Activated CD4-positive, alpha-beta T cell treated with anti-CD3 and anti-CD28 coated beads, Interleukin-2, Interleukin-4, amounts not matched to agents 100 ng/mL and 50 ng/mL, durations not matched to agents 16 hours and 8 hours (primary cell): Measurements from ENCODE around the gene ST6GALNAC3.
"Not testable (repeated sequence)": the region's sequence is repeated elsewhere in the genome, so short reads cannot be mapped to it uniquely, and the experiment has no call there.

Experiments used
- DNase-seq: peaks from one replicate; pipeline ENCODE4 v3.0.0-alpha.2; 2020; ENCODE audit warnings: low spot score

ST6GALNAC3 gene

DNA sequence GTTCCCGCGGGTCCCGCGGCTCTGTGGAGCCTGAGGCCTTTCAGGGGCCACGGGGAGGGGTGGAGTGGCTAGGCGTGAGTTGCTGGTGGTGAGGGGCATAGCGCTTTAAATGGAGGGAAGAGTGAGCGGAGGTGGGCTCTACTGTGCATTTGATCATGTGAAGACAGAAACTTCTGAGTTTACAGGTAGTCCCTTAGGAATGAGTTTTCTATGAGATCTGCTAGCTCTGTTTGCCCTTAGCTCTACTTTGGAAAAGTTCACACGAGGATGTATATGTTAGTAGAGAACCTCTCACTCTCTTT, 593 bp downstream of the ST6GALNAC3 start:
- DNase-seq = no peak

DNA sequence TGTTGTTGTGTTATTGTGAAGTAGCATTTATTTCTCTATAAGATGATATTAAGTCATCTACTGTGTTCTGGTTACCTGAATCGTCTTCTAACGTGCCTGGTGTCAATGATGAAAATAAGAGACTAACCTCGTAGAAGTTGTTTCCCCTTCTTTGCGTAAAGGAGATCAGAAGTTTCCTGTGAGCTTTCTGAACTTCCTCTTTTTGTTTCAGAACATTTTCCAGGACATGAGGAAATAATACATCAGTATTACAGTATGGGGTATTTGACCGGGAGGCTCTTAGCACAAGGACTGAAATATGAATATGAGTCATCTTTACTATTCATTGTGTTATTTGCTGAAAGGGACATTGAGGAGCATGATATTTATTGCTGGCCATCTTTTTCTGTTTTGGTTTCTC, 1.3 kb downstream of the ST6GALNAC3 start:
- no peak for DNase-seq

DNA sequence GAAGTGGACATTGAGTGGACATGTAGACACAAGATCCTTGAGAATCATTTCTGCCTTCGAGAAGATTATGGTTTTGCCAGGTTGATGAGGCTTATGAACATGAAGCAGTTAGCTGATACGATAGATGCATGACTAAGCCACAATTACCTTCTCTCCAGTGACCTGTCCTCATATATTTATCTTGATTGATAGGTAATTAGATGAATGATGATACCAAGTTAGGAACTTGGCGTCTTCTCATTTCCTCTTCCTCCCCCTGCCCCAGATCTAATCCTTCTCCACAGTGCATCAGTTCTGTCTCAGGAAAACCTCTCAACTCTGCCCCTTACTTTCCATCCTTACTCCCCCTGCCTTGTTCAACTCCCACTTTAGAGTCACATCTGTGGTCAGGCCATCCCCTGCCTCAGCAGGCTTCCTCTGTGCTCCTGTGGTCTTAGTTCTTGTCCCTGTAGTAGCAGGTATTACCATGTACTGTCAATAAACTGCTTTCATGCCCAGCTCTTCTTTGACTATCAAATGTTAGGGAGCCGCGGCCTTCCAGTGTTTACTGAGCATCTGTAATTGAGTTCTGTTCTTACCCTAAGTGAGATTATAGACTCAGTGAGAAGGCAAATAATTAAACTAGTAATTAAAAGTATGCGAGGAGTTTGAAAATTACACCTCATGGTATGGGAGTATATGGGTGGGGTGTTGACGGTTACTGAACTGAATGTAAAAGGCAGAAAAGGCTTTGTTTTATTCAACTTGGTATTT, 5.1 kb downstream of the ST6GALNAC3 start:
- no peak for DNase-seq

DNA sequence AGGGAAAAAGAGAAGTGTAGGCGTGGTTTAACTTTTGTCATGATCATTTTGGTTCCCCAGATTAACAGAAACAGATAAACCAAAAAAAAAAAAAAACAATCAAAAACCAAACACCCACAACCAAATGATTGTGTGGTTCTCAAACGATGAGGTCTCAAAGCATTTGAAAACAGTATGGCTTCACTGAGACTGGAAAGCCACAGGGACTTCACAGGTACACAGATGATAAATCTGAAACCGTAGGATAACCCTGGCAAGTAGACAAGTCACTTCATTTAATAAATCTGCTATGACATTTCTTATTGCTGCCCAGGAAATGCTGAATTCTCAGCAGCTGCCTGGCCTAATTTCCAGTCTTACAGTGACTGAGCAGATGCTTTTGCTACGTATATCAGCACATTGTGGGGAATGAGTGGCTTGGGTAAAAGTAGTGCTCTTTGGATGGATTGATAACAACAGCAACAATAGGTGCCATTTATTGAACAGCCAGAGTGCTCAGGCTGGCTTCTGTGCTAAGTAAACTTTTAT, 6.1 kb downstream of the ST6GALNAC3 start:
- no peak for DNase-seq

DNA sequence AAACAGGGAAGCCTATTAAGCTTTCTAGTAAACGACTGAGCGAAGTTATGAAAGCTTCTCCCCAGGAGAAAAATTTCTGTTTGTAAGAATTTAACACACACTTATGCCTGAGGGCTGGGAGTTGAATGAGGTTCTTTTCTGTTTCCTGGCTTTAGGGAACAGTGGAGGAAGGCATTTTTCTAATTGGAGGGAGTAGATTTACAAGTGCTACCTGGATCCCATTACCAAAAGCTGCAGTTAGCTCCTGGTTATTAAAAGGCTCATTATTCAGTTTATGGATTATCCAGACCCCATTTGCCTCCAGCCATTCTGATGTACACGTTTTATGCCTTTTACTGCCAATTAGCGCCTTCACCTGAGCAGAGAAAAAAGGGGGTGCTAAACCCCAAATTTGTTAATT, 7.5 kb downstream of the ST6GALNAC3 start:
- DNase-seq = no peak

DNA sequence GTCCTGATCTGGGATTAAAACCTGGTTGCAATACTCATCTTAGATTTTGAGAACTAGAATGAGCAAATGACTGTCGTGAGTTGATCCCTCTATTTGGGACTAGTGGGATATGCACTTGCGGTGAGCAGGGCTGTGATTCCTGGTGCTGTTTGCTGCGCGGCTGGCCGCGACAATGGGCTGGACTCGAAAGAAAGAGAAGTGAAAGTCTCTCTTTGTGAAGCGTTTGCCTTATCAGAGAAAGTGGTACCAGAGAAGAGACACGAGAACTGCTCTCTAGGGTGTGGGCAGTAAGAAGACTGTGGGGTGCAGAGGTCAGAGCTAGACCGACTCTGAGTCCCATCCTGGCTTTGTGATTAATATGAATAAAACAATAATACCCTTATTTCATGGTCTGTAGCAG, 8.6 kb downstream of the ST6GALNAC3 start:
- DNase-seq = no peak

DNA sequence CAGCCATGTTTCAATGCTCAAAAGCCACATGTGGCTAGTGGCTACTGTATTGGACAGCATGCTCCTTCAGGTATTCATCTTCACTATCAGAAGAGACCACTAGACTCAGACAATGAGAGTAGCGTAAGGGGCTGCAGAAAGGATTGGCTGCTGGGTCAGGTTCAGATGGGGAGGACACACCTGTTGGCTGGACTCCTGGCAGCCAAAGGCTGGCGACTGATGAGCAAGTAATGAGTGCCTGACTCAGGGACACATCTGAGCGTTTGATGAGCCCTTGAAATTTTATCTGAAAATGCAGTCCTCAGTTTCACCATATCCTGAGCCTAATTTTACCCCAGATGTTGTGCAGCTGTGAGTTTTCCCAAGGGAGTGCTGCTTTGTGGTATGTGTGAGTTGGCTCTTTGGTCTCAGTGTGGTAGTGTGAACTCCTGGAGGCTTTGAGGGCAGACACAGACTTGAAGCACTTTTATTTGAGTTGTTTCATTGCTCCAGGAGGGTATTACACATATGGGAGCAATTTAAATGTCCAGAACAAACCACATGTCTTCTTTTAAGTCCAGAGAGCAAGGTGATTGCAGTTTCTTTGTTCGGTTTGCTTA, 9.6 kb downstream of the ST6GALNAC3 start:
- no peak for DNase-seq

DNA sequence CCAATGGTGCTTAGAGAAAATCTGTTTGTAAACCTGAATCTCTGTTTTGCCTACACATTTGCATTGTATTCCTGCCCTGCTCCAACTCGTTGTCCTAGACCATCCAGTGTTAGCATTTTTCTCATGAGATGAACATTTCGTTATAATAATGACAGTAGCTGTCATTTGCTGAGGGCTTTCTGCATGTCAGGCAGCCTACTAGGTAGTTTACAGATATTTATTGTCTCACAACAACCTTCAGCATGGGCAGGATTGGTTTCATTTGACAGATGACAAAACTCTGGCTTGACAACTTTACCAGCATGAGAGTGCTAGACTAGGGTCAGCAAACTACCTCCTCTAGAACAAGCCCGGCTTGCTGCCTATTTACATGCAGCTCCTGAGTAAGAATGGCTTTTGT, 10.1 kb downstream of the ST6GALNAC3 start:
- no peak for DNase-seq

DNA sequence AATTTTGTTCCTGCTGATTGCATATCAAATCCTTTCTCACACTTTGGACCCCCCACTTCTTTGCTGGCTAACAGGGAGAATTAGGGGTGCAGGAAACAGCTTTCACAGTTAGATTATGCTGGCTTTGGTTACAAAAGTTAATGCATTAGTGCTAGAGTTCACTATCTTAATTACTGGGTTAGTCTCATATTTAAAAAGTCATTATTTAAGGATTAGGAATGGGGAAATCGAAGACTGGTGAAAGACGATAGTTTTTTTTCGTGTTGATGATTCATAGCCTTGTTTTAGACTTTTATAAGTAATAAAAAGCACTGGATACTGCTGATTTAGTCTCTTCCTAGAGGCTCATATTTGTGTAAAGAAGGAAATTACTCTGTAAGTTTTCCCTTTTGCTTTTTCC, 11.6 kb downstream of the ST6GALNAC3 start:
- DNase-seq = no peak

DNA sequence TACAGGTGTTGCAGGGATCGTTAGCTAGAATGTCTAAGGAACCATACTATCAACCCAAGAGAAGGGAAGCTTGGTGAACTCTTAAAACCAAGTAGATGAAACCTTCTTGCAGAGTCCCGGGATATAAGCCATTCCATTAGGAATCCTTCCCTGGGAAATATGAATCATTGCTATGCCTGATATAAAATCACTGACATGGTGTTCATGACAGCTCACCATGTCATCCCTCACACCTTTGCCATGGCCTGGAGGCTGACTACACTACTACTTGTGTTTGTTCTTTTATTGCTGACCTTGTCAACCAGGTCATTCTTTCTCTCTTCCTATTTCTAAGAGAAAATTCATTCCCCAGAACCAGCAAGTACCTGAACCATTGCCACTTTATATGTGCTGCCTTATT, 12.1 kb downstream of the ST6GALNAC3 start:
- no peak for DNase-seq

DNA sequence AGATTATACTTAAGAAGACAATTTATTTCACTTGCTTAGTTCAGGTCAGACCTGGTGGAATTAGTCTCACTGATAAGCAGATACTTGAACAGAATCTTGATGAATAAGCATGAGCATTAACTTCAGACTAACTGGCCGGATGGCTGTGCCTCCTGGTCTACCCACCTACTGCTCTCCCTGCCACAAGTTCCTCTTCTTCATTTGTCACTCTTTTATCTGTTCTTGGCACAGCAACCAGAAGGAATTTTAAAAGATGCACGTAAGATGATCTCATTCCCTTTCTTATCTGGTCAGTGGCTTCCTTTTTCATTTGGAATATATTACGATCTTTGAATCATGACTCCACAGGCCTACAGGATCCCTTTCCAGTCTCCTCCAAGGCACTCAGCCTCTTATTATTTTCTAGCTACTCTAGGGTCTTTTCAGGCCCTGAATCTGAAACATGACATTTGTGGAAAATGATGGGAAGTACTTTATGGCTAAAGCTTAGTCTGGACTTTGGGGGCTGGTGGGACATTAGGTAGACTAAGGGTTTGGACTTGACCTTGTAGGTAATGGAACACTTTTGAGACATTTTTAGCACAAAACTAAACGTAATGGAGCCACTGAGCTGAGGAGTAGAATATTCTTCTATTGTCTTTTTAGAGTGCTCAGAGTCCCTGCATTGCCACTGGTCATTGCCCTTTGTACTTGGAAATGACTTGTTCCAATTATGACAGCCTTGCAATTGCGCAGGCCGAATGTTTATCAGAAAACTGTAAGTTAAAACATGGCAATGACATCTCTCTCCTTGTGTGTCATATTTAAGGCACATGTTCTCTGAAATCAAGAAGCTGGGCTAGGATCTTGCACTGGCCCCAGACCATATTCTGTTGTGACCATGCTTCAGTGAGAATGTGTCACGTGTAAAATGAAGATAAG, 16.0 kb downstream of the ST6GALNAC3 start:
- DNase-seq = no peak

DNA sequence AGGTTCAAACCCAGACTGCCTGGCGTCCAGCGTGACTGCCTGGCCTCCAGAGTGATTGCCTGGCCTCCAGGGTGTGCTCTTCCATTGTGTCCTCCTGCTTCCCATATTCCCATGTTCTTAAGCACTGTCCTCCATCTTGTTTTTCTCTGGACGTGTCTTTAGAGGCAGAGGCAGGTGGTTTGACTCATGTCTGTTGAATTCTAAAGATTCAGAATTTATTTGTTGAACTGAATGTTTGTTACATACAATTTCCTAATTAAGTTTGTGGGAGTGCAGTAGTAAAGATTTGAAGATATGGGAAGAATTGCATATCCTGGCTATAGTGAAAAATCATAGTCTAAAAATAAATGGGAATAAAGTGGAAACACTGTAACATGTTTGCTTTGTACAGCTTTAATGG, 18.3 kb downstream of the ST6GALNAC3 start:
- DNase-seq = no peak

DNA sequence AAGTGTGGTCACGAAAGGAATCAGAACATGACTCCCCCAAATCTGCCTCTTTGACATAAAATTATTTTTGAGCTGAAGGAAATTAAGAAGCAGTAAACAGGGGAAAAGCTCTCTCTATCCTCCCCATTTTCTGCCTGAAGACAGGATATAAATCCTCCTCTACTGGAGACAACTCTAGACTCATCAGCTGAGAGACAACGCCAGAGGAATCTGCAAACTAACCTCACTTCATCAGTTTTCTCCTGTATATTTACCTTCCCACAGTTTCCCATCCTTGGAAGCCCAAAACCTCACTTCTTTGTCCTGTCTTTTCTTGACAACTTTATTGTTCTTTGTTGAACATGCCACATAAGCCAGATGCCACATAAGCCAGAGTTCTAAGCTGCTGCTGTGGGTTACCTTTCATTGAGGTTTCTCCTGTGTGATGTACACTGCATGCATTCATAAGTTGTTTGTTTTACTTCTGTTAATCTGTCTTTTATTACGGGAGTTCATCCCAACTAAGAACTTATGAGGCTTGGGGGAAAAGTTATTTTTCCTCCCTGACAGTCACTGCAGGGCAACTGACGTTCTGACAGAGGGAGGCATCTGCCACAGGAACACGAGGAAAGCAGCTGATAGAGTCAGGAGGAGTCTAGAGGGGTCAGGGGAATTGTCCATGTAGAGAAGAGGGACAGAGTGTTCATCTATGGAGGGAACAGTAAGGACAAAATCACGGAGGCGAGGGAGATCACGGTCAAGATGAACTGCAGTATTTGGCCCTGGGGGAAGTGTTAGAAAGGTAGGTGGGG, 19.2 kb downstream of the ST6GALNAC3 start:
- DNase-seq = no peak

DNA sequence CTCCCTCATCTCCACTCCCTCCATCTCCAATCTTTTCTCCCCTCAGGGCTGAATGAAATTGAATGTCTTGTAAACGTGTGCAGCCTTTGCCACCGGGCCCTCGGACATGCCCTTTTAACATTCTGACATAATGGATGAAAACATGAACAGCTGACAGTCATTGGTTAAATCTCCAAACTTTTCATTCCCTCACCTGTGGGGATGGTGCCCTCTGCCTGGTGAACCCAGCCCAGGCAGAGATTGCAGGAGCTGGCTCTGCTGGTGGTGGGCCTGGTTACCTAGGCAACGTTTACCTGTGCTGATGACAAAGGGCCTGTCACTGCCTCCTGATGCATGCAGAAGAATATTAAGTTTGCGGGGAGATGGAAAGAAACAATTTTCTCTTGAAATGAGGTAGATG, 21.3 kb downstream of the ST6GALNAC3 start:
- DNase-seq = no peak

DNA sequence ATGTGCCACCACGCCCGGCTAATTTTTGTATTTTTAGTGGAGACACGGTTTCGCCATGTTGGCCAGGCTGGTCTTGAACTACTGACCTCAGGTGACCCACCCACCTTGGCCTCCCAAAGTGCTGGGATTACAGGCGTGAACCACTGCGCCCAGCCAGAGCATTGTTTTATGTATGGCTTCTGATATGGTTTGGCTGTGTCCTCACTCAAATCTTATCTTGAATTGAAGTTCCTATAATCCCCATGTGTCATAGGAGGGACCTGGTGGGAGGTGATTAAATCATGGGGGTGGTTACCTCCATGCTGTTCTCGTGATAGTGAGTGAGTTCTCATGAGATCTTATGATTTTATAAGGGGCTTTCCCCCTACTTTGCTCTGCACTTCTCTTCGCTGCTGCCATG, 22.5 kb downstream of the ST6GALNAC3 start:
- DNase-seq = not testable (repeated sequence)

DNA sequence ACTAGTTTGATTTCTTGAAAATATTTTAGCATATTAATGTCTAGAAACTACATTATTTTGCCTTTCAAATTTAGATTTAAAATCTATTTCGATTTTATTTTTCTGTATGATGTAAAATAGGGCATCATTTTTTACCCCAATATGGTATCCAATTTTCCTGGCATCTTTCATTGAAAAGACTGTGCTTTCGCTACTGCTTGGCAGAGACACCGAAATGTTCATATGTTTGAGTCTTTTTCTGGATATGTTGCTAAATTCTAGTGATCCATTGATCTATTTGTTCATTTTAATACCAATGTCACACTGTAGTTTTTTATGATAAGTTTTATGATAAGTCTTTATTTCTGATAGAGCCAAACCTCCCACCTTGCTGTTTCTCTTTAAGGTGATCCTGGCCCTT, 24.3 kb downstream of the ST6GALNAC3 start:
- DNase-seq = no peak

DNA sequence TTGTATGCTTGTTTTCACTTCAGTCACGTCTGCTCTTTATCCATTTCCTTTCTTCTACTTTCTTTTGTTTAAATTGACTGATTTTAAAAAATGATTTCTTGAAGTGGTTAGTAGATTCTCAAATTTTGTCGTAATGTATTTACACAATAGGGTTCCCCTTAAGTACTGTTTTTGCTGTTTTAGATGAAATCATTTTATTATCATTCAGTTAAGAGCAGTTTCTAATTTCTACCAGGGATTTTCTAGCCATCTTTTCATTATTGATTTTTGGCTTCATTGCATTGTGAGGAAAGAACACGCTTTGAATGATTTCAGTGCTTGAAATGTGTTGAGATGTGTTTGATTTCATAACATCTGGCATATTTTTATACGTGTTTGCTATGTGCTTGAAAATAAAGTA, 27.0 kb downstream of the ST6GALNAC3 start:
- DNase-seq = no peak

DNA sequence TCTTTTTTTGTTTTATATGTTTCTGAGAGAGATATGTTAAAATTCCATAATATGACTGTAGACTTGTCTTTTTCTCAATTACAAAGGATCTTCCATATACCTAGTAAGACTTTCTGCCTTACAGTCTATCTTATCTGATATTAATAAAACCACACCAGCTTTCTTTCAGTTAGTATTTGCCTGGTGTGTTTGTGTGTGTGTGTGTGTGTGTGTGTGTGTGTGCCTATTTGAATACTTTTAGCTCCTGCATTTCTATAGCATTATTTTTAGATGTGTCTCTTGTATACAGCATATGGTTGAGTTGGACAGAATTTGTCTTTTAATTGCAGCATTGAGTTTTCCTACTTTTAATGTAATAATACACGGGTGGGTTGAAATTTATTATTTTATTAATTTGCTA, 27.5 kb downstream of the ST6GALNAC3 start:
- DNase-seq = no peak

DNA sequence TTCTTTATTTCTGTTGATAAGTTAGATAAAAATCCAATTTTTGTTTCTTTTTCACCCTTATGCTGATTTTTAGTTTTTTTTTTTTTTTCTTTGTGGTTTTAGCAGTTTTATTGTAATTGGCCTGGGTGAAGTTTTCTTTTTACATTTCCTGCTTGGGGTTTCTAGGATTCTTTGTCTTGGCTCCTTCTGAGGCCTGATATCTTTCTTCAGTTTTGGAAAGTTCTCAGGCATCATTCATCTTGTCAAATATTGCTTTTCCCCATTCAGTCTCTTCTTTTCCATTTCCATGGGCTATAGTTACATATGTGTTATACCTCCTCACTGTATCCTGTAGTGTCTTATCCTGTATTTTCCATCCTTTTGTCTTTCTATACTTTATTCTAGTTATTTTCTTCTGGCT, 28.5 kb downstream of the ST6GALNAC3 start:
- DNase-seq = no peak

DNA sequence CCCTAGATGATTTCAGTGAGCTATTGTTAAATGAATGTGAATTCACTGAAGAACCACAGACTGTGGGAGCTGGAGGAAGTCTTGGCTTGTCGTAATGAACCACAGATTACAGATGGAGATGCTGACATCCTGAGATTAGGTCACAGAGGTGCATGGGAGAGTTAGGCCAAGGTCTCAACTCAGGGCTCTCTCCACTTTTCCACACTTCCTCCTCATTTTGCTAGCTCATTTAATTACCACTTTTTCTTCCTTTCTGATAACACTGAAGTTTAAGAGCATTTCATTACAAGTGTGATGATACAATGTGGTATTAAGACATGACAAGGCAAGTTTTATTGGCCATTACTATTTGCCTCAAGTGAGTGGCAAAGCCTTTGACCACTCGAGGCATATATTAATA, 30.8 kb downstream of the ST6GALNAC3 start:
- DNase-seq = no peak

DNA sequence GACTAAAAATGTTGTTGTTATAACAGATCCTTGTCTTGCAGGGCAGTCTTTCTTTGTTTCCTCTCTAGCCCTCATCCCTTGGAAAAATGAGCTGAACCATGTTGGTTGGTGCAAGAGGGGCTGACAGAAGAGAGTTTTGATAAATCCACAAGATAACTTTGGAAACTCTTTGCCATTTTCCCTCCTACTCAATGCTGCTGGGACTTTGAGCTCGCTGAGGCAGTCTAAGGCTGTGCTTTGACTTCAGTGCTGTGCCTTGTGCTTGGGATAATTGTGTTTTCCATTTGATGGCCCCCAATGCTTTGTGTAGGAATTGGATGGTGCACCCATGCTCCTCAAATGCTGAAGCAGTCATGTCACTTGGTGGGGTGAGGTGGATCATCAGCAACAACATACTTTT, 31.7 kb downstream of the ST6GALNAC3 start:
- no peak for DNase-seq

DNA sequence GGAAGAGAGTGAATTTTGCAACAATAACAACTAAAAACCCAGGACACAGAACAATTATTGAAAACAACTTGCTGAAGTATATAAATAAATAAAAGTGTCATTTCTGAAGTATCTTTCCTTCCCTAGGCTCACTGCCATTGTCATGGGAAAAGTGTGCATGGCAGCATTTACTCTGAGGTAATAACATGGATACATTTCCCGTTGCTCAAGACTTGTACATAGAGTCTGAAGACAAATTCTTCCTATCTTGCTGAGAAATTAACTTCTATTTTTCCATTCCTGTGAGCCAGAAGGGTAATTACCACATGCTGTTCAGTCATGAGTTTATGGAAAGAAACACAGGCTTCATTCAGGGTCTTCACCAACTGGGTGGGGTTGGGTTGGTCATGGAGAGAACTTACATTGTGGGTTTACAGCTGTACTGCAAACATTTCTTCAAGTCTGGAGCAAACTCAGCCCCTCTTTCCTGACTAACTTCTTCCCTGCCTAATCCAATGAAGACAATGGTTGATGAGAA, 32.2 kb downstream of the ST6GALNAC3 start:
- no peak for DNase-seq
